IMR-90 (cell line): ENCODE data around the gene LRRC41. TPM values are rescaled to one million over a fixed set of nuclear protein-coding genes. Genes with fewer than 3 reads are reported as not detected.

Experiments
- ATAC-seq: fragments of 200-7000 bp; cut with Tn5 transposase; 2 replicates; pipeline ENCODE4 v1.9.1; 2020; ENCODE audit warnings: low read depth, mild to moderate bottlenecking, moderate library complexity
- BruUV-seq: library from RNA; stranded (reverse); fragments of 400-500 nt; replicated peaks from 2 replicates; lab custom pipeline; 2021; lab: Mats Ljungman, UMichigan
- CTCF ChIA-PET: fragments of 300-600 bp; formaldehyde crosslinking; extraction: SDS; loops from one replicate; lab custom pipeline; 2021; ENCODE audit warnings: antibody characterized with exemption; lab: Yijun Ruan, JAX
- POLR2A ChIA-PET: fragments of 300-600 bp; sonication (Branson Sonifier 250); formaldehyde crosslinking; loops from one replicate; lab custom pipeline; 2022; ENCODE audit warnings: antibody characterized with exemption; ENCODE audit not compliant: unreplicated experiment; lab: Charles Lee
- DNase-seq: peaks from one replicate; pipeline ENCODE4 v3.0.0; 2013
- H2AFZ ChIP-seq: replicated peaks from 2 replicates; pipeline ENCODE3; 2013; ENCODE audit warnings: low read length, mild to moderate bottlenecking; ENCODE audit not compliant: poor library complexity
- H2AK5ac ChIP-seq: 2 replicates; pipeline ENCODE4 v1.6.1; 2013; ENCODE audit warnings: low read depth, low read length, inconsistent platforms
- H2AK9ac ChIP-seq: replicated peaks from 2 replicates; pipeline ENCODE3; 2013; ENCODE audit warnings: mild to moderate bottlenecking, low read depth, low read length, moderate library complexity; ENCODE audit not compliant: poor library complexity
- H2BK120ac ChIP-seq: 2 replicates; pipeline ENCODE4 v1.6.1; 2013; ENCODE audit warnings: low read depth, low read length, inconsistent platforms
- H2BK15ac ChIP-seq: 3 replicates; pipeline ENCODE4 v1.6.1; 2013; ENCODE audit warnings: low read depth, low read length, inconsistent platforms
- H2BK20ac ChIP-seq: 2 replicates; pipeline ENCODE4 v1.6.1; 2013; ENCODE audit warnings: low read depth, mild to moderate bottlenecking, inconsistent platforms, low read length, moderate library complexity
- H2BK5ac ChIP-seq: 2 replicates; pipeline ENCODE4 v1.6.1; 2013; ENCODE audit warnings: mild to moderate bottlenecking, low read depth, low read length, inconsistent platforms; ENCODE audit not compliant: poor library complexity, severe bottlenecking
- H3K14ac ChIP-seq: replicated peaks from 2 replicates; pipeline ENCODE4 v1.6.1; 2013; ENCODE audit warnings: low read depth, low read length, inconsistent platforms
- H3K18ac ChIP-seq: 2 replicates; pipeline ENCODE4 v1.6.1; 2013; ENCODE audit warnings: low read depth, low read length, control low read depth
- H3K23ac ChIP-seq: 2 replicates; pipeline ENCODE4 v1.6.1; 2013; ENCODE audit warnings: low read depth, low read length, inconsistent platforms
- H3K27ac ChIP-seq: 2 replicates; pipeline ENCODE4 v1.5.1; 2013; ENCODE audit warnings: mild to moderate bottlenecking, control low read depth, low read length; ENCODE audit not compliant: insufficient read depth
- H3K27me3 ChIP-seq: 2 replicates; pipeline ENCODE4 v1.6.1; 2013; ENCODE audit warnings: low read length; ENCODE audit not compliant: control insufficient read depth, insufficient read depth
- H3K36me3 ChIP-seq: 2 replicates; pipeline ENCODE4 v1.6.1; 2013; ENCODE audit warnings: low read length, mixed read lengths; ENCODE audit not compliant: control insufficient read depth, insufficient read depth
- H3K4ac ChIP-seq: 2 replicates; pipeline ENCODE4 v1.6.1; 2013; ENCODE audit warnings: low read depth, low read length, inconsistent platforms
- H3K4me1 ChIP-seq: 2 replicates; pipeline ENCODE4 v1.6.1; 2013; ENCODE audit warnings: low read length, mixed read lengths; ENCODE audit not compliant: control insufficient read depth, insufficient read depth
- H3K4me2 ChIP-seq: 2 replicates; pipeline ENCODE4 v1.6.1; 2013; ENCODE audit warnings: low read depth, mild to moderate bottlenecking, control low read depth, low read length, moderate library complexity
- H3K4me3 ChIP-seq: 2 replicates; pipeline ENCODE4 v1.5.1; 2013; ENCODE audit warnings: low read depth, mild to moderate bottlenecking, control low read depth, low read length, moderate library complexity; ENCODE audit not compliant: insufficient read depth
- H3K56ac ChIP-seq: 2 replicates; pipeline ENCODE4 v1.6.1; 2013; ENCODE audit warnings: low read length, inconsistent platforms; ENCODE audit not compliant: insufficient read depth; ENCODE audit errors: extremely low read depth
- H3K79me1 ChIP-seq, 2 experiments: 2 replicates each; pipeline ENCODE4 v1.6.1; 2013; ENCODE audit warnings: low read length in 2 of 2, inconsistent platforms in 1 of 2, low read depth in 1 of 2
- H3K9ac ChIP-seq: 2 replicates; pipeline ENCODE4 v1.6.1; 2013; ENCODE audit warnings: low read depth, low read length, control low read depth
- H3K9me1 ChIP-seq: 2 replicates; pipeline ENCODE4 v1.6.1; 2013; ENCODE audit warnings: low read length, inconsistent platforms; ENCODE audit not compliant: insufficient read depth
- H3K9me3 ChIP-seq: 2 replicates; pipeline ENCODE4 v1.6.1; 2013; ENCODE audit warnings: low read length; ENCODE audit not compliant: control insufficient read depth, insufficient read depth
- H4K20me1 ChIP-seq: 2 replicates; pipeline ENCODE4 v1.6.1; 2013; ENCODE audit warnings: low read length, inconsistent platforms; ENCODE audit not compliant: insufficient read depth
- H4K5ac ChIP-seq: 2 replicates; pipeline ENCODE4 v1.6.1; 2013; ENCODE audit warnings: mild to moderate bottlenecking, low read depth, low read length, control low read depth
- H4K8ac ChIP-seq, 2 experiments: 2 replicates each; pipeline ENCODE4 v1.6.1; 2013; ENCODE audit warnings: low read depth in 2 of 2, low read length in 2 of 2, control low read depth in 1 of 2, inconsistent platforms in 1 of 2
- H4K91ac ChIP-seq: 2 replicates; pipeline ENCODE4 v1.6.1; 2013; ENCODE audit warnings: low read depth, low read length, inconsistent platforms; ENCODE audit not compliant: insufficient read depth
- CEBPB ChIP-seq: IDR thresholded peaks from 2 replicates; pipeline ENCODE4 v1.6.1; 2012; ENCODE audit warnings: low read depth, low read length, improper control_type of control experiment
- MAZ ChIP-seq: IDR thresholded peaks from 2 replicates; pipeline ENCODE4 v1.6.1; 2012; ENCODE audit warnings: low read depth, mild to moderate bottlenecking, low read length, improper control_type of control experiment, moderate library complexity, borderline replicate concordance
- WGBS, 2 experiments: methylation state at CpG; one replicate each; pipeline versions ENCODE4 v1.1.5 to v1.1.7; 2013; ENCODE audit warnings: missing lambda C conversion rate in 2 of 2; ENCODE audit not compliant: insufficient read length in 1 of 2; ENCODE audit errors: extremely low coverage in 2 of 2; 5-methylcytosine and 5-hydroxymethylcytosine counted together
- dilution Hi-C: fragments of 300-500 bp; cut with HindIII; formaldehyde crosslinking; loops from one replicate; pipeline ENCODE4 v1.14.3; 2018; ENCODE audit warnings: low sequenced_read_pairs; ENCODE audit not compliant: unreplicated experiment
- in situ Hi-C: fragments of 300-500 bp; cut with MboI; formaldehyde crosslinking; loops from 3 replicates; pipeline ENCODE4 v1.14.3; 2019; ENCODE audit warnings: low sequenced_read_pairs, inconsistent platforms, mixed read lengths
- intact Hi-C: fragments of 100-400 bp; cut with micrococcal nuclease; formaldehyde crosslinking; loops from 2 replicates; pipeline ENCODE4 v1.10.0; 2022
- polyA plus RNA-seq, 3 experiments: library from polyadenylated mRNA; depleted of rRNA; stranded (reverse); fragments of >200 nt; gene quantifications; 2 replicates each; pipeline ENCODE4 v1.2.3, GENCODE V29; 2012; ENCODE audit warnings: low replicate concordance in 1 of 3
- total RNA-seq: library from RNA; depleted of rRNA; stranded (reverse); fragments of >200 nt; gene quantifications from 2 replicates; pipeline ENCODE4 v1.2.3, GENCODE V29; 2012

Gene LRRC41
- total and polyA plus RNA-seq, 2 of the 4 experiments (the other 2 are of a cell fraction): 67.6 to 83.2 TPM

DNA sequence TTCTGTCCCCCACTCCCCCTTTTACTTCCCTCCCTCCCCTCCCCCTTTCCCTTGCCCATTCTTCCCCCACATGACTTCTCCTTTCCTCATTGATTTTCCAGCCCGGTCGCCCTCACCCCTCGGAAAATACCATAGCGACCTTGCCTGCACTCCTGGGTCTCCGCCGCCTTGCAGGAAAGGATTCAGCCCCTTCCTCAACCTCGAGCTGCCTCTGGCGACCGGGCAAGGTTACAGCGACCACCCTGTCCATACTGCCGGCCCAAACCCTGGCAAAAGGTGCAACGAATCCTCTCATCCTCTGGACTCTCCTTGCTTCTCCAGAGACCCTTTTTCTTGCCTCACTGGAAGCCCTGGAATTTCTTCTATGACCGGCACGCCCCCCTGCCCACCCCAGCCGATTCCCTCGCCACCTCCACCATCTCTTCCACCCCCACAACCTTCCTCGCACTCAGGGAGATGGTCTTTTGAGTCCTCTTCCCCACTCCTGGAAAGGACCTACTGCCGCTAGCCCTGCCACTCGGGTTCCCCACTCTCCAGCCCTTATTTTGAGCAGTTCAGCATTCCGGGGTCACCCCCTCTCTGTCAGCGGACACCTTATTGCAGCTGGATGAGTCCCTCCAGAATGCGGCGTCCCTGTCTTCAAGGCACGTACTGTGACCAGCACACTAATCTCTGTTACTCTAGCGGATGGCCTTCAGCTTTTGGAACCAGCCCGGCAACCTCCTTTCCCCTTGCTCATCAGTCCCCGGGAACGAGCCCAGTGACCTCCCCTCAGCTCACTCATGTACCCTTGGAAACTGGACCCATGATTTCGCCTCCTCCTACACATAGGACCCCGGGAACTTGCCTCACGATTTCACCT lies 38.0 kb upstream of the LRRC41 start:
- ChIA-PET CTCF (interaction anchor here (0.6 to 1.3 kb wide), 3 partner anchors 9 to 449 kb away, joined by 3 to 4 read pairs (median 4); no protein-coding TSS in a partner anchor), POLR2A (no interaction called here)
- Histone ChIP-seq H3K9ac (peak overlapping the region; percentile 69), H3K4me3 (peak overlapping the region; percentile 72), H3K4me2 (peak overlapping the region; percentile 88), H2AK5ac (peak overlapping the region; percentile 74), H3K9me3 (no peaks in the 10 kb centered on the region), H3K27ac (peak overlapping the region; percentile 74), H3K18ac (no peak overlapping the region; the same call in 1 of the 2 replicates), H2BK5ac (peak overlapping the region; percentile 38), H3K36me3 (peaks cover 12% of the 10 kb centered on the region), H2BK20ac (no peak overlapping the region), H2AK9ac (peak overlapping the region; percentile 83), H3K56ac (no peak overlapping the region; the same call in 1 of the 2 replicates), H3K9me1 (peaks cover 7% of the 10 kb centered on the region; the same call in 1 of the 2 replicates), H2BK120ac (no peak overlapping the region), H4K8ac (peak overlapping the region; percentile 45 to 92; a peak in 3 of 4 replicates), H3K79me1 (peaks cover 10 to 40% of the 10 kb centered on the region in 2 experiments), H3K27me3 (no peaks in the 10 kb centered on the region), H2AFZ (peak overlapping the region; percentile 94), H4K20me1 (no peaks in the 10 kb centered on the region), H3K4me1 (peaks cover 4% of the 10 kb centered on the region), H2BK15ac (no peak overlapping the region), H4K5ac (peak overlapping the region; percentile 27; the same call in 1 of the 2 replicates), H3K23ac (peak overlapping the region; percentile 88), H3K14ac (peak overlapping the region; percentile 93), H3K4ac (peak overlapping the region; percentile 89), H4K91ac (peak overlapping the region; percentile 45; the same call in 1 of the 2 replicates)
- in situ Hi-C loops (no loop called here), dilution Hi-C loops (no loop called here), intact Hi-C loops (loop anchor here (2.0 kb wide), 1 partner anchor 37 kb away; no protein-coding TSS in a partner anchor)
- BruUV-seq: no TSS peak
- TF ChIP-seq CEBPB (no peak), MAZ (no peak)
- DNase-seq (no peak), ATAC-seq (no peak)
- WGBS, 2 experiments: 52% methylated on average over 25 of the region's 31 CpGs; no CpG with 5 or more reads in 1 of the 2 experiments
